GM21737 (cell line): ENCODE data around the gene BMP7.
"Not testable (repeated sequence)": the region's sequence is repeated elsewhere in the genome, so short reads cannot be mapped to it uniquely, and the experiment has no call there.

Source experiments
- ATAC-seq: cut with Tn5 transposase; IDR thresholded peaks from one replicate; pipeline ENCODE4 v1.9.1; 2021; ENCODE audit warnings: mild to moderate bottlenecking, moderate library complexity; ENCODE audit not compliant: unreplicated experiment

The BMP7 gene

GRCh38 chr20:57288651-57289277 is 22.3 kb upstream of the BMP7 start:
- no peak for ATAC-seq

GRCh38 chr20:57287901-57288300 is 21.5 kb upstream of the BMP7 start:
- no peak for ATAC-seq

DNA sequence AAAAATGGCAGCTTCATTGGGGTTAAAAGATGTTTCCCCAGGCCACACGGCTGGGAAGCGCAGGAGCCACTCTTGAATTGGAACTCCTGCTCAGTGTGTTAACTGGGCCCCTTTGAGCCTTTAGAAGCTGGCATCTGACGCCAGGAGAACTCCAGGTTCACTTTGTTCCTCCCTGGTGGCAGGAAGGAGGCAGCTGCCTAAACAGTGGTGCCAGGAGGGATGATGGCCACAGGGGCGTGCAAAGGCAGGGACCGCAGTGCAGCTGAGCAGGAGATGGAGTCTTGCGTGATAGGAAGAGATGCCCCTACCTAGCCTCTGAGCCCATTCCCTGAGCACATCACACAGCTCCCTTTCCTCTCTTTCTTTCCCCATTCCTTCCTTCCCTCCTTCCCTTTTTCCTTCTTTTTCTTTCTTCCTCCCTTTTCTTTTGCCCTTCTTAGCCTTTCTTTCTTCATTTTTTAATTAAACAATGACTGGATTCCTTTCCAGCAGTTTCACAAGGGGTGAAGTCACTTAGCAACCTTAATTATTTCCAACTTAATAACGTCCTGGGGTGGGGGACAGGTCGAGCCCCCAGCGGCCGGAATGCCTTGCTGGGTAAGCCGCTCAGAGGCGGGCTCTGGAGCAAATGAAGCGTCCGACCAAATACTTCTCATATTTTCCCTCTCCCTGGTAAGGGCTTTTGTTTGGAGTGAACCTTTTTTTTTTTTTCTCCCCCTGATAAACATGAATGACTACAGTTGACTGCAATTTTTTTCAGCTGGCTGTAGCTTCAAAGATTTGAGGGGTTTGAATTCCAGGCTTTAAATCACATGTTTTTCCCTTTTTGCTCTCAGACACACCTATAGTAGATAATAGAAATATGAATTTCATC is 20.8 kb upstream of the BMP7 start:
- ATAC-seq: no peak

GRCh38 chr20:57283860-57284259 is 17.4 kb upstream of the BMP7 start:
- no peak for ATAC-seq

DNA sequence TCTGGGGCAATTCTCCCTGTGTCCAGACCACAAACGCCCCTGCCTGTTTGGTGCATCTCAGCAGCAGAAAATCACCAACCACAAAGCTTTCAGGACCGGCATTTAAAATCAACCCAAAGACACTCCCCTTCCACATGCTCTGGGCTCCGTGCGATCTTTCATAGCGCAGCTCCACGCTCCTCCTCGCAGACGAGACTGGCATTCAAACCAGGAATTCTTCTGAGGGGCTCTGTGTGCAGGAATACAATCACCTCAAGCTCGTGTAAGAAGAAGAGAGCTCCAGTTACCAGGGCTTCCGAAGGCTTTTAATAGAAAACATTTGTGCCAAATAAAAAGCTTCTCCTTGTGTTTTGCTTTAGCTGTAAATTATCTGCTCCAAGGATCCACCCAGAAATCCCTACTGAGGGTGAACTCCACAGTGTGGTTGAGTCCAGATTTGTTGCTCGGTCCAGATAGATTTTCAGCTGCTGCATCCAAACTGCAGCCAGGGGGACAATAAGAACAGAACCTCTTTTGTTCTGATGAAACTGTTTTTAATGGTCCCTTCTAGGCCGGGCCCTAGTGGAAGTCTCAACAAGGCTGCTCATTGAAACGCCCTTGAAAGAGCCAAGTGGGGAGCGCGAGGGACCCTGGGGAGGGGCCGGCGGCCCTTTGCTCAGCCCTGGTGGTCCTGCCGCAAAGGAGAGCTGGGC is 16.4 kb upstream of the BMP7 start:
- no peak for ATAC-seq

DNA sequence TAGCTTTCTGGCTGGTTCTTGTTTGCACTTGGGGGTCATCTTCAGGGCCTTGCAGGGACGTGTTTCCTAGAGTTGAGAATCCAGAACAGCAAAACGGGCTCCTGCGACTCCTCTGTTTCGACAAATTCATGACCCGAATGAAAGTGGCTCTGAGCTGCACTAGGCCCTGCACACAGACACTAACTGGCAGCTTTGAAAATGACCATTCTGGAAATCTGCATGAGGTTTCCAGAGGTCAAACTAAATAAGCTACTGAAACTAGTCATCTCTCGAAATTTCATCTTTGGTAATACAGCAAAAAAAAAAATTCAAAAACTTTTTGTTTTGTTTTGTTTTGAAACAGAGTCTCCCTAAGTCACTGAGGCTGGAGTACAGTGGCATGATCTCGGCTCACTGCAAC is 15.5 kb upstream of the BMP7 start:
- ATAC-seq: no peak

DNA sequence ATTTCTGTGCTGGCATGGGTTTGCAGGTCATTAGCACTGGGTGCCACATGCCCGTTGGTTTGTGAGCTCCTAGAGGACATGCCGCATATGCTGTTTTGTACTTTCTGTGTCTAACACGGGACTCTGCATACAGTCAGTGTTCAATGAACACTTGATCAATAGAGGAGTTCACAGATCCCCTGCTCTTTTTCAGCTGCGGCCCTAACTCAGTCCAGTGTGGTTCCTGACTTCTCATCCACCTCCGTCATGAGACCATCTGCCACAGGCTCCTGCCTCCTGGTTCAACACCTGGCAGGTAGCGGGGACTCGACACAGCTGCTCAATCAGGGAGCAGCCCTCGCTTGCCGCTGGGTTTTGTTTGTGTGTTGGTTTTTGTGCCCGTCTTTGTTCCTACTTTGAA is 13.8 kb upstream of the BMP7 start:
- ATAC-seq: no peak

DNA sequence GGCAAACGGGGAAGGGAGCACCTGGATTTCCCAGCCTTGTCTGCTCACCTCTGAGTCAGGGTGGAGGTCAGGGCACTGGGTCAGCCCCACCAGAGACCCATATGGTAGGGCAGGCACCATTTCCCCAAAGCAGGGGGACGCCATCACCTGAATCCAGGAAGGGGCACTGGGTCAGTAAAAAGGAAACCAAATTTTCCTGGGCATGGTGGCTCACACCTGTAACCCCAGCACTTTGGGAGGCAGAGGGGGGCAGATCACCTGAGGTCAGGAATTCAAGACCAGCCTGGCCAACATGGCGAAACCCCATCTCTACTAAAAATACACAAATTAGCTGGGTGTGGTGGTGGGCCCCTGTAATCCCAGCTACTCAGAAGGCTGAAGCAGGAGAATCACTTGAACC is 13.1 kb upstream of the BMP7 start:
- not testable (repeated sequence) for ATAC-seq

GRCh38 chr20:57278457-57278856 is 12.0 kb upstream of the BMP7 start:
- ATAC-seq: no peak

DNA sequence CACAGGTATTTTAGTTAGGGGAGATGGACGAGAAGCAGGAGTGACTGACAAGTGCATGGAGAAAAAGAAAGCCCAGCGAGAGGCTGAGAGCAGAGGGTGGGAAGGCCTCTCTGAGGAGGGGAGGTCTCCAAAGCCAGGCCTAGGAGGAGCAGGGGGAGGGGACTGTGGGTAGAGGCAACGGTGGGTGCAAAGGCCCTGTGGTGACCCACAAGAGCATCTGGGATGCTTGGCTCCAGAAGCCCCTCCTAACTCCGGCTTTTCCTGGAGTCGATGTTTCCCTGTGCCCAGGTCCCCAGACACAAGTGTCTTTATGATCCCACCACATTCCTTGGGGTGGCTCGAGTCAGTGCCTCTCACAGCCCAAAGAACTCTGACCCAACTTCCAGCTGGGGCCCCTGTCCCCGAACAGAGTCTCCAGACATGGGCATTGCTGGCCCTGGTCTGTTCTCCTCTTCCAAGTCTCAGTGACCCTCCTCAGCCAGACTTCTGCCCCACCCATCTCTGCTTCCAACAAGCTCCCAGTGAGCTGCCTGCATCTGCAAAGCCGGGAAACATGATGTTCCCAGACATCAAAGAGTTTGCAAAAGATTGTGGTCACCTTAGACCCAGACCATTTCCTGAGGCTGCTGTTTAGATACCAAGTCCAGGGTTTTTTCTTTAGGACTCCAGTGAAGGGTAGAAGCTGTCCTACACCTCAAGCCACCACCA is 11.1 kb upstream of the BMP7 start:
- no peak for ATAC-seq

GRCh38 chr20:57276221-57276620 is 9.8 kb upstream of the BMP7 start:
- no peak for ATAC-seq

DNA sequence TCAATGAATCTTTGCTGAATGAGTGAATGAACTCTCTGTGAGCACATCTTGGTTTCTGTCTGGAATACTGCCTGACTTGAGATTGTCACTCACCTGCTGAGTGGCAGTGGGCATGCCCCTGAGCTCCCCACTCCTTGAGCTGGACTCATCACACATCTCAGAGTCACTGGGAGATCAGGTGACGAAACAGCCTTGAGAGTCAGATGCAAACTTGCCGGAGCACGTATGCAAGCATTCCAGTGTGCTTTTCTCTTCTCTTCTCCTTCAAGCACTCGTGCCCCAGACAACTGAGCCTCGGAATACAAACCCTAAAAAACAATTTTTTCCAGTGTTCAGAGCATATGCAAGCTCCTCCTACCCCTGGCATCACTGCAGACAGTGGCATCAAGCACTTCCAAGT is 9.4 kb upstream of the BMP7 start:
- ATAC-seq: no peak

DNA sequence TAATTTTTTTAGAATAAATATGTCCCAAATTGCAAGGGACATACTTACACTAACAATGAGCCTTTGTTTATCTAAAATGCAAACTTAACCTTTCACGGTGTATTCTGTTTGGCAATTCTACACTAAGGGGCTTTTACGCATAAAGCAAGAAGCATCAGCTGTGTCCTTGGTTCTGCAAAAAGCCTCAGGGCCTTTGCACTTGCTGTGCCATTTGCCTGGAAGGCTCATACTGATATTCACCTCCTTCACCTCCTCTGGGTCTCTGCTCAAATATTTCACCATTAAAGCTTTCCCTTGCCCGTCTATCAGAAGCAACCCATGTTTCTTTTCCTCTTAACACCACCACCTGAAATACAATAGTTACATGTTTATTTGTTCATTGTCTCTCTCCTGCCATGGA is 8.9 kb upstream of the BMP7 start:
- no peak for ATAC-seq

GRCh38 chr20:57274846-57275245 is 8.4 kb upstream of the BMP7 start:
- no peak for ATAC-seq

DNA sequence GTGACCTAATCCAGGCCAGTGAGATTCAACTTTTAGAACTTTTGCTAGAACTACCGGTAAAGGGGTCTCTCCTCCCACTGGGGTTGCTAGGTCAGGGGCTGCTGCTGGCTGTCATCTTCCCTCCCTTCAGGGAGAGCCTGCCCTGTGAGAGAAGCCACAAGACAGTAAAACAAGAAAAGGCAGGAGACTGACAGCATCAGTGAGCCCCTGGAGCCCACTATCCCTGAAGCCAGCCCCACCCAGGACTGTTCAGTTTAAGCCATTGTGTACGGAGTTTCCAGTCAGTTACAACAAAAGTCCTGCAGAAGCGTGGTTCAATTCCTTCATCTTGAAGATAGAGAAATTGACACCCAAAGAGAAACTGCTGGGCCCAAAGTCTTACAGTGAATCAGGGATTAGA is 7.9 kb upstream of the BMP7 start:
- no peak for ATAC-seq

DNA sequence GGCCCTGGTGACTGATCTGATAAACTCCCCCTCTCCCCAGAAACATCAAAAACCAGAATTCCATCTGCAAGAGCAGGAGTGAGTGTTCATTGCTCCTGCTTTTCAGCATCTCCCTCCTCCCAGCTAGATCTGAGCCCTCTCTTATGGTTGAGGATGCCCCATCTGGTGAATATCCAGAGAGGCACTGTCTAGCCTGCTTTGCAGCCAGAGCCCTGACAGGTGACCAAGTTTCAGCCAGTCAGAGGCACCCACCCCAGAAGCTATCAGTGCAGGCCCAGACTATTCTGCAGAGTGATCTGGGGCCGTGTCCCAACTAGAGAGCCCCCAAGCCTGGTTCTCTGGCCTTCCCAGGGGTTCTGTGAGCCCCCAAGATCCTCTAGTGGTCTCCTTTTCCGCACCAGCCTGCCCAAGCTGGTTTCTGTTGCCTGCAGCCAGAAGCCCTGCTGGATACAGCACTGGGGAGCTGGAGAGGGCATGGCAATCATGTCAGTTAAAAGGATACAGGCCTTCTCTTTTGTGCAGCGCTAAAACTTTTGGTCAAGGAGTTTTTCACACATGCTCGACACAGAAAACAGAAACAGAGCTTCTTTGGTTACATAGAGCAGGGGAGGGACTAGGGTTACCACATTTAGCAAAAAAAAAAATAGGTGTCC is 6.6 kb upstream of the BMP7 start:
- ATAC-seq: no peak

GRCh38 chr20:57270204-57270984 is 4.0 kb upstream of the BMP7 start:
- ATAC-seq: no peak

DNA sequence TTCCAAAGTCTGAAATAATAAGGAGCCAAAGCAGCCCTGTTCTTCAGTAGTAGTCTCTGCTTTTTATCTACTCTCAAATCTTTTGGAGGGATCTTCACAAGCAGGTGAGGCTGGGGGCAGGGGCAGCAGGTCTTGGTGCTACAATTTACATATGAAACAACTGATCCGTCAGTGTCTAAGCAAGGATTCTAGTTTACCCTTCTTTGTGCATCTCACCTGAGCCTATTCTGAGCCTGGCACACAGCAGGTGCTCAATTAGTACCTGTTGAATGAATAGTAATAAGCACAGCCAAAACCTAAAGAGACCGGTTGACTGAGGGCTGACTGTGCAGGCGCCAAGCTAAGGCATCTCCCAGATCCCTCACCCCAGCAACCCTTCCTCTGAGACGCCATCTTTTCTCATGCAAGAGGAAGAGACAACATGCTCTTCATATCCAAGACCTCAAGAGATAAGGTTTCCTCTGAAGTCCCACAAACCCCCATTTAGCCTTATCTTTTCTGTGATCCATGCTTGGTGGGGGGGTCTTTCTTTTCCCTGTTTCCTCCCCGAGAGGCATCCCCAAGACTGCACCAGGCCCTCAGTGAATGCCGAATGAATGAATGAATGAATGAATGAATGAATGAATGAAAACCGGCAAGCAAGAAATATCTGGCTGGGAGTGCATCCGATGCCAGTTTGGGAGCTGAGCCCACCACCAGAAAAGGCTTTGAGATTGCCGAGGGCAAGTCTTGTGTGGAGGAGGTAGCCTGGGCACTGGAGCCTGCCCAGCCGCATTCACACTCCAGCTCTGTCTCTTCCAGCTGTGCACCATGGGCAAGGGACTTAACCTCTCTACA is 2.9 kb upstream of the BMP7 start:
- no peak for ATAC-seq

- ATAC-seq: no peak
Measured at GRCh38 chr20:57268399-57269076, 2.1 kb upstream of the BMP7 start.
